GM18502 (cell line): ENCODE results near the gene TMED1.
"Not testable (repeated sequence)": the region's sequence is repeated elsewhere in the genome, so short reads cannot be mapped to it uniquely, and the experiment has no call there.

ENCODE experiments used
- ATAC-seq: cut with Tn5 transposase; IDR thresholded peaks from one replicate; pipeline ENCODE4 v1.9.1; 2021; ENCODE audit warnings: mild to moderate bottlenecking; ENCODE audit not compliant: unreplicated experiment, poor library complexity

TMED1 gene

DNA sequence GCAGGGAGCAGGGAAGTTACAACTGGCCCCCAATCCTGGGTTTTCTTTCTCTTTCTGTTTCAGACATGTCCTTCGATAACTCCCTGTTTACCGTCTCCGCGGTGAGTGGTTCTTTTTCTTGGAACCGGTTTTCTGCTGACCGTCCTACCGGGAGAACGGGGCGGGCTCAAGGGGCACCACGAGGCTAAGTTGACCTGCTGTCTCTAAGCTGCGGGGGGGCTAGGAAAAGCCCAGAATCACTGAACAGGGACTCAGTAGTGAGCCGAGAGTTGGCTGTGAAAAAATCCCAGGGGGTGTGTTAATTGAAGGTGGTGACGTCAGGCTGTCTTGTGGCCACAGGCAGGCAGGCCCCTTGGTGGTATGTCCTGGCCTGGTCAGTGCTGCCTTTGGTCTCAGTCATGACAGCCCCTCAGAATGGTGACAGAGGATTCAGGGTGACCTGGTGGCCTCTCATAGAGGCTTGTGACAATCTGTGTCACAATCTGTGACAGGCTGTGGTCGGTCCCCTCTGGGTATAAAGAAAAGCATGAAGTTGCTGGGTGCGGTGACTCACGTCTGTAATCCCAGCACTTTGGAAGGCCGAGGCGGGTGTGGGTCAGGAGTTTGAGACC, 27.2 kb upstream of the TMED1 start:
- ATAC-seq, result no peak

DNA sequence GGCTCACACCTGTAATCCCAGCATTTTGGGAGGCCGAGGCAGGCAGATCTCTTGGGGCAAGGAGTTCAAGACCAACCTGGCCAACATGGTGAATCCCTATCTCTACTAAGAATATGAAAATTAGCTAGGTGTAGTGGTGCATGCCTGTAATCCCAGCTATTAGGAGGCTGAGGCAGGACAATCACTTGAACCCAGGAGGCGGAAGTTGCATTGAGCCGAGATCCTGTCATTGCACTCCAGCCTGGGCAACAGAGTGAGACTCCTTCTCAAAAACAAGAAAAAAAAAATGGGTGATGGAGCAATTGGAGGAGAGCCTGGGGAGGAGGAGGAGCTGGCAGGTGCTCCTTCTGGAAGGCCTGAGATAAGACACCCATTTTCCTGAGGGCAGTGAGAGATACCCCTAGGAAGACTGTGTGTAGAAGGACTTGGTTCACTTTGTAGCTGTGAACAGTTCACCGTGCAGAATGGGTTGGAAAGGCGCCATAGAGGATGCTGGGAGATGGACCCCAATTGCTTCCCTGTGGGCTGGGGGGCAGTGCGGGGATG, 26.6 kb upstream of the TMED1 start:
- ATAC-seq, result no peak

DNA sequence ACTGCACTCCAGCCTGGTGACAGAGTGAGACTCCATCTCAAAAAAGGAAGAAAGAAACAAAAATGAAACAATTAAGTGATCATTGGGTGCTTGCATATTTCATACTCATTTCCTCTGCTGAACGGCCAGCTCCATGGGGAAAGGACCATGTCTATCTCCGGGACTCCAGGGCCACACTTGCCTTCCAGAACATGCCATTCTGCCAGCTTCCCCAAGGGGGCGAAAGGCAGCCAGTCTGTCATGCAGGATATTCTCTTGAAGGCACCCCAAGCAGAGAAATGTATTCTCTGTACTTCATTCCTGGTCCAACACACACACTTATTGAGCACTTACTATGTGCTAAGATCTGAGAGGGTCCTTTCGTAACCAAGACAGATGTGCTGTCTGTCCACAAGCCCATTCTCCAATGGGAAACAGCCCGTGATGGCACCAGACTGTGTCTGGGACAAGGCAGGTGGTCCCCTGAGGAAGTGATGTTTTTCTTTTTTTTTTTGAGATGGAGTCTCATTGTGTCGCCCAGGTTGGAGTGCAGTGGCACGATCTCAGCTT, 25.2 kb upstream of the TMED1 start:
- ATAC-seq, result no peak

- no peak for ATAC-seq
Measured at GRCh38 chr19:10858204-10858828, 22.3 kb upstream of the TMED1 start.

GRCh38 chr19:10856899-10857298, 20.9 kb upstream of the TMED1 start:
- not testable (repeated sequence) for ATAC-seq

GRCh38 chr19:10855879-10856522, 20.0 kb upstream of the TMED1 start:
- ATAC-seq, result no peak

GRCh38 chr19:10854350-10855089, 18.5 kb upstream of the TMED1 start:
- no peak for ATAC-seq

DNA sequence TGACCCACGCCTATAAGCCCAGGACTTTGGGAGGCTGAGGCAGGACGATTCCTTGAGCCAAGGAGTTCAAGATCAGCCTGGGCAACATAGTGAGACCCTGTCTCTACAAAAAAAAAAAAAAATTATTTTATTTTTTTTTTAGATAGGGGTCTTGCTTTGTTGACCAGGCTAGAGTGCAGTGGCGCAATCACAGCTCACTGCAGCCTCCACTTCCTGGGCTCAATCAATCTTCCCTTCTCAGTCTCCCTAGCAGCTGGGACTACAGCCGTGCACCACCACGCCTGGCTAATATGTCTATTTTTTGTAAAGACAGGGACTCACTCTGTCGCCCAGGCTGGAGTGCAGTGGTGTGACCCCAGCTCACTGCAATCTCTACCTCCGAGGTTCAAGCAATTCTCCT, 16.9 kb upstream of the TMED1 start:
- ATAC-seq, result no peak

DNA sequence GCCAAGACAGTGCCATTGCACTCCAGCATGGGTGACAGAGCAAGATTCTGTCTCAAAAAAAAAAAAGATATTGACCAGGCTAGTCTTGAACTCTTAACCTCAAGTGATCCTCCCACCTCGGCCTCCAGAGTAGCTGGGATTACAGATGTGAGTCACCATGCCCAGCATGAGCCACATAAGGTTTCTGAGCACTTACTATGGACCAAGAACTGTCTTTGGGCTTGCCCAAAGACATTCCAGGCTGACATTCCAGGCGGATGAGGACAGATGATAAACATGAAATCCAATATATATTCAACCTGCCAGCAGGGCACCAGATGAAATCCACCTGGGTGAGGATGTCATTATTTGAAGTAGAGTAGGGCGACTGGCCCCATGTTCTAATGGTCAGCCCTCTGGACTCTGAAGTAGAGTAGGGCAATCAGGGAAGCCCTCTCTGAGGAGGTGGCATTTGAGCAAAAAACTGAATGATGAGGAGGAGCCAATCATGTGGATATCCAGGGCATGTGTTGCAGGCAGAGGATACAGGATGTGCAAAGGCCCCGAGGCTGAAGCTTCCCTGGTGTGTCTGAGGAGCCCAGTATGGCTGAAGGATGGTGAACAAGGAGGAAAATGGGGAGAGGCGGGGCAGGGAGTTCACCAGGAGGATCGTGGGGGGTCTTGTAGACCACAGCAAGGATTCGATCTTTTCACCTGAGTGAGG, 16.2 kb upstream of the TMED1 start:
- ATAC-seq, result no peak

DNA sequence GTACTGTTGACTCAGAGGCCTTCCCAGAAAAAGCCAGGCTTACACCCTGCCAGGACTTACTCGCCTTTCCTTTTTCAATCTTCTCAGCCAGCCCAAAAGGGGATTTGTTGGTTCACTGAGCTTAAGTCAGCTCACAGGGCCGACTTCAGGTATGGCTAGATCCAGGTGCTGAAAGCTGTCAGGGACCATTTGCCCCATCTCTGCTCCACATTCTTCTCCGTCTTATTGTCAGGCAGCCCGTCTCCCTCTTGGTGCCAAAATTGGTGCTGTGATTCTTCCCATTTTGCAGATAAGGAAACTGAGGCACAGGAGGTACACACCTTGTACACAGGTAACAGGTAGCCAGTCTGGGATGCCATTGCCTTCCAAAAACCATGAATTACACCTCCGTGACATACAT, 14.6 kb upstream of the TMED1 start:
- ATAC-seq, result no peak

DNA sequence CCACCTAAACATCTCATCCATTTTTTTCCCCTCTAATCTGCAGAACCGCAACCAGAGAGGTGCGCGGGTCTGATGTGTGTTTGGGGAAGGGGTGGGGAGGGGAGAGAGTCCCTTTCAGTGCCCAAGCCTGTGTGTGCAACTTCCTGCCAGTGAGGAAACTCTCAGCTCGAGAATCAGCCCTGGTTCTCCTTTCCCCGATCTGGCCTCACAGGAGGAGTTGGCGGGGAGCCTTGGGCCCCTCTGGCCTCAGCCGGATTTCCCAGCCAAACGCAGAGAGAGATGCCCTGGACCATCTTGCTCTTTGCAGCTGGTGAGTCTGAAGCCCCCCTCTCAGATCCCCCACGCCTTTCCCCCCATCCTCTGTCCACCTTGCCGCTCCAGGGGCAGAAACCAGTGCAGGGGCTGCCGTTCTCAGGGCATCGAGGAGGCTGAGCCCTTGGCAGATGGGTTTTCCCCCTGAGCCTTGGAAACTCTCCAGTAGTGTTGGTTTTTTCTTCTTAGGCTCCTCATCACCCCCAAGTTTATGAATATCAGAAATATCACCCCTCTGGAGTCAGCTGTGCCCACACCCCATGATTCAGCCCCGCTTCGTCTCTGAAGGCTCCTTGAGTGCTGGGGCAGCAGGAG, 12.3 kb upstream of the TMED1 start, which contains the start of gene C19orf38:
C19orf38 (plus strand) TSS at position 186 of the 627 bp plus-strand sequence; CDS start at position 280, 94 bp downstream.
- no peak for ATAC-seq

DNA sequence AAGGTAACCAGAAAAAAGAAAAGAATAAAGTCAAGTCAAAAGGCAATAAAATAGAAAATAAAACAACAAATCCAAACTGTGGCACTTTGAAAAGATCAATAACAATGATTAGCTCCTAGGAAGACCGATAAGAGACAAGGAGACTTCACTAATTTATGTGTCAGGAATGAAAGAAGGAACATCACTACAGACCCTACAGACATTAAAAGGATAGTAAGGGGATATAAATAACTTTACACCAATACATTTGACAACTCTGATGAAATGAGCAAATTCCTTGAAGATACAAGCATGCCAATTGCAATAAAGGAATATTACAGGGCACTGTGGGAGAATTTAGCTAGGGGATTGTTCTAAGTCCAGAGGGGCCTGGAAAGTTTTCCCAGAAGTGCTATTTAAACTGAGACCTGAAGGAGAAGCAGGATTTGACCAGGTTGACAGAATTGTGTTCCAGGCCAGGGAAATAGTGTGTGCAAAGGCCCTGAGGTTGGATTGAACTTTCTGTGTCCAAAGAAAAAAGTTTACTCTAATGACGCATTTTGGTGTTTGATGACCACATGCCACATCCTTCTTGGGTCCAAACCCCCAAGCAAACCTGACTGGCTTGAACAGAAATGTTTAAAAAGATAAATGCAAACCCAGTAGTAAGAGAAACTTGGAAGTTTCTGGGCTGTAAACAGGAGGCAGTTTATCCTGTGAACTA, 10.6 kb upstream of the TMED1 start:
- ATAC-seq, result no peak

GRCh38 chr19:10842788-10843187, 6.8 kb upstream of the TMED1 start:
- ATAC-seq, result no peak

DNA sequence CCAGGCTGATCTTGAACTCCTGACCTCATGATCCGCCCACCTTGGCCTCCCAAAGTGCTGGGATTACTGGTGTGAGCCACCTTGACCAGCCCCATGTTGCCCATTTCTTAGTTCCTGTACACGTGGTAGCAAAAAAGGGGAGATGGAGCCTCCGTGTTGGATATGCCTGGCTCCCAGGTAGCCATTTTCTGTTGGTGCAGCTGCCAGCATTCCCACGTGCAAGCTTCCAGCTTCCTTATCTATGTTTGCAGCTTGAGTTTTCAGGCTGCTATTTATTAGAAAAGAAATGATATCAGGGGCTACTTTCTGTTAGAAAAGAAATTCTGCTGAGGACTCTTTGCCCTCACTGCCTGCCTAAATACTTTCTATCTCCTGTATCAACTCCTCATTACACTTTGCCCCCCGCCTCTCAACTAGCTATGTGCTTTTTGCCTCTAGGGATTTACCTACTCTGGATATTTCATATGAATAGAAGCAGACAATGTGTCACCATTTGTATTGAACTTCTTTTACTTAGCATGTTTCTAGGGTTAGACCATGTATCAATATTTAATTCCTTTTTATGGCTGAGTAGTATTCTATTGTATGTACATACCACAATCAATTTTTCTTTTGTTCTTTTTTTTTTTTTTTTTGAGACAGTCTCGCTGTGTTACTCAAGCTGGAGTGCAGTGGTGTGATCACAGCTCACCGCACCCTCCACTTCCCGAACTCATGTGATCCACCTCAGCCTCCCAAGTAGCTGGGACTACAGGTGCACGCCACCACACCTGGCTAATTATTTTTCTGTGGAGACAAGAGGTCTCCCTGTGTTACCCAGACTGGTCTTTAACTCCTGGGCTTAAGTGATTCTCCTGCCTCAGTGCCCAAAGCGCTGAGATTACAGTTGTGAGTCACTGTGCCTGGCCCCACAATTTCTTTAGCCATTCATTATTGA, 3.4 kb upstream of the TMED1 start:
- no peak for ATAC-seq

DNA sequence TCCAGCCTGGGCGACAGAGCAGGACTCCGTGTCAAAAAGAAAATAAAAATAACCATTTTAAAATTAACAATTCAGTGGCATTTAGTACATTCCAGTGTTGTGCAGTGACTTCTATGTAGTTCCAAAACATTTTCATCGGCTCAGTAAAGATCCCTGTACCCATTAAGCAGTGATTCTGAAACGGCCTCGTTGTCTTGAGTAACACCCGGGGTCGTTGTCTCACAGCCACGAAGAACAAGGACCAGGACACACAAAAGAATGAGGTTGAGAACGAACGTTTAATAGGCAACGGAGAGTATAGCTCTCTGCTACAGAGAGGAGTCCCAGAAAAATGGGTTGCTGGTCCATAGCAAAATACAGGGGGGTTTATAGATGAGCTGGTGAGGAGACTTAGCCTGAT, 2.4 kb upstream of the TMED1 start:
- ATAC-seq, result no peak

DNA sequence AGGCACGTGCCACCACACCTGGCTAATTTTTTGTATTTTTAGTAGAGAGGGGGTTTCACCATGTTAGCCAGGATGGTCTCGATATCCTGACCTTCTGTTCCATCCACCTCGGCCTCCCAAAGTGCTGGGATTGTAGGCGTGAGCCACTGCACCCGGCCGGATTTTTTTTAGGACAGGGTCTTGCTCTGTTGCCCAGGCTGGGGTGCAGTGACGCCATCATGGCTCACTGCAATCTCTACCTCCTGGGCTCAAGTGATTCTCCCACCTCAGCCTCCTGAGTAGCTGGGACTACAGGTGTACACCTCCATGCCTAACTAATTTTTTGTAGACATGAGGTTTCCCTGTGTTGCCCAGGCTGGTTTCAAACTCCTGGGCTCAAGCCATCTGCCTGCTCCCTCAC, 1.6 kb upstream of the TMED1 start:
- ATAC-seq, result not testable (repeated sequence)

GRCh38 chr19:10836479-10837330, 693 bp upstream of the TMED1 start:
- ATAC-seq, result peak; percentile 29
